ENCODE results near the gene SURF6.

GRCh38 chr9:133377721-133378216, 41.8 kb upstream of the SURF6 start:
- TF ChIP-seq, protein P1, sequence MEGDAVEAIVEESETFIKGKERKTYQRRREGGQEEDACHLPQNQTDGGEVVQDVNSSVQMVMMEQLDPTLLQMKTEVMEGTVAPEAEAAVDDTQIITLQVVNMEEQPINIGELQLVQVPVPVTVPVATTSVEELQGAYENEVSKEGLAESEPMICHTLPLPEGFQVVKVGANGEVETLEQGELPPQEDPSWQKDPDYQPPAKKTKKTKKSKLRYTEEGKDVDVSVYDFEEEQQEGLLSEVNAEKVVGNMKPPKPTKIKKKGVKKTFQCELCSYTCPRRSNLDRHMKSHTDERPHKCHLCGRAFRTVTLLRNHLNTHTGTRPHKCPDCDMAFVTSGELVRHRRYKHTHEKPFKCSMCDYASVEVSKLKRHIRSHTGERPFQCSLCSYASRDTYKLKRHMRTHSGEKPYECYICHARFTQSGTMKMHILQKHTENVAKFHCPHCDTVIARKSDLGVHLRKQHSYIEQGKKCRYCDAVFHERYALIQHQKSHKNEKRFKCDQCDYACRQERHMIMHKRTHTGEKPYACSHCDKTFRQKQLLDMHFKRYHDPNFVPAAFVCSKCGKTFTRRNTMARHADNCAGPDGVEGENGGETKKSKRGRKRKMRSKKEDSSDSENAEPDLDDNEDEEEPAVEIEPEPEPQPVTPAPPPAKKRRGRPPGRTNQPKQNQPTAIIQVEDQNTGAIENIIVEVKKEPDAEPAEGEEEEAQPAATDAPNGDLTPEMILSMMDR (conservative IDR thresholded peaks at IDR 0.05; ENCODE audit: low read length): no peak
- TF ChIP-seq EZH2phosphoT487 (IDR thresholded peaks at IDR 0.05; ENCODE audit: borderline replicate concordance, low read depth, low read length): no peak

Data from OCI-LY7 (cell line).